Activated CD8-positive, alpha-beta T cell treated with anti-CD3 and anti-CD28 coated beads for 36 hours (primary cell): ENCODE measurements around the gene DPY19L2. TPM values are rescaled to one million over a fixed set of nuclear protein-coding genes. Genes with fewer than 3 reads are reported as not detected.
"Not testable (repeated sequence)": the region's sequence is repeated elsewhere in the genome, so short reads cannot be mapped to it uniquely, and the experiment has no call there.

ENCODE experiments used
- ATAC-seq: fragments of 200-7000 bp; cut with Tn5 transposase; one replicate; pipeline ENCODE4 v1.10.0; 2021; ENCODE audit warnings: mild to moderate bottlenecking, moderate library complexity
- CTCF ChIA-PET: fragments of 350-600 bp; sonication (Branson Sonifier 250); formaldehyde crosslinking; loops from one replicate; lab custom pipeline; 2021; ENCODE audit warnings: antibody characterized with exemption; lab: Charles Lee
- POLR2A ChIA-PET: fragments of 350-600 bp; sonication (Branson Sonifier 250); formaldehyde crosslinking; loops from one replicate; lab custom pipeline; 2021; ENCODE audit warnings: antibody characterized with exemption; lab: Charles Lee
- DNase-seq: peaks from one replicate; pipeline ENCODE4 v3.0.0-alpha.2; 2020
- H3K27ac Mint-ChIP-seq: one replicate; pipeline ENCODE4 v1.8.0; 2021; ENCODE audit warnings: mild to moderate bottlenecking, mixed read lengths
- H3K27me3 Mint-ChIP-seq: one replicate; pipeline ENCODE4 v1.8.0; 2021; ENCODE audit warnings: mixed read lengths
- H3K36me3 Mint-ChIP-seq: one replicate; pipeline ENCODE4 v1.8.0; 2021; ENCODE audit warnings: low read depth, mixed read lengths
- H3K4me1 Mint-ChIP-seq: one replicate; pipeline ENCODE4 v1.8.0; 2021; ENCODE audit warnings: low read depth, mixed read lengths
- H3K4me3 Mint-ChIP-seq: one replicate; pipeline ENCODE4 v1.8.0; 2021; ENCODE audit warnings: mild to moderate bottlenecking, moderate library complexity, mixed read lengths
- H3K9me3 Mint-ChIP-seq: one replicate; pipeline ENCODE4 v1.8.0; 2021; ENCODE audit warnings: mixed read lengths
- intact Hi-C: fragments of 100-400 bp; cut with micrococcal nuclease; formaldehyde crosslinking; loops from one replicate; pipeline ENCODE4 v1.10.0; 2022
- total RNA-seq, 2 experiments: library from RNA; stranded (reverse); gene quantifications; one replicate each; pipeline ENCODE4 v1.2.3, GENCODE V29; 2021
- TF ChIP-seq, protein P1 (sequence below): fragments of 200-600 bp; IDR thresholded peaks from one replicate; pipeline ENCODE4 v1.8.0; 2022; ENCODE audit warnings: antibody characterized with exemption, mild to moderate bottlenecking

Gene DPY19L2
- total RNA-seq: 1 to 10 TPM; 6.1 to 6.4 TPM

DNA sequence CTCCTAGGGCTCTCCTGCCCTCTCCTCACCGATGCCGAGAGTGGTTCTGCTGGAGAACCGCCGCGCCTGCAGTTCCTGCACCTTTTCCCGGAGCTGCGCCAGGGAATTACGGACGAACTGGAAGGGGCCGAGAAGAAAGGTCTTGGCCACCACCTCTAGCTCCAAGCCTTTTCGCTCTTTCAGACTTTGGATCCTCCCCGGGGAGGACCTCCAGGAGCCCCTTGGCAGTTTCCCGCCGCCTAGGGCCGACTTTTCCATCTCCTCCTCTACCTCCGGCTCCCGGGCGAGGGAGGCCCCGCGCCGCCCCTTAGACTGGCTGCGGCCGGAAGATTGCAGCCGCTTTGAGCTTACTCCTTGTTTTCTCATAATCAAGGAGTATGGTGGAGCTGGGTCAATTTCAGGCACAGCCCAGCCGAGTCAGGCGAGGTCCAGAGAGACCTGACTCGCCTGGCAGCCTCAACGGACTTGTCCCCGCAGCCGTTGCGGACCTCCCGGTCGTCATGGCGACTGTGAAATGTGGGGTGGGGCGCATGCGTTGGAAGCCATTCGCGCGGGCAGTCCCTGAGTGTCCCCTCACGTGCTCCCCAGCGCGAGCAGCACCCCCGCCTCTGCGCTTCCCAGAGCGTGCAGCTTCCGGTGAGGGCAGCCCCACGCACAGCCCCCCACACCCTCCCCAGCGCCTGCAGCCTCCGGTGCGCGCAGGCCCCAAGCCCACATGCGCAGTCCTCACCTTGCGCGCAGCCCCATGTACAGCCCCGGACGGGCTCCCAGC is at the start of gene DPY19L2:
DPY19L2 (minus strand) TSS at position 466 of the 772 bp plus-strand sequence; CDS start at position 366, 100 bp downstream.
- ATAC-seq (peak; percentile 94), DNase-seq (peak; percentile 87)
- ChIA-PET CTCF (interaction anchor here (1.4 to 1.5 kb wide), 2 partner anchors 133 to 516 kb away, joined by 3 to 4 read pairs; no protein-coding TSS in a partner anchor), POLR2A (interaction anchor here (1.0 kb wide), 1 partner anchor 97 kb away, joined by 3 read pairs; no protein-coding TSS in a partner anchor)
- Mint-ChIP-seq H3K4me1 (peaks cover 32% of the 10 kb centered on the region), H3K4me3 (peak within 1 kb of the TSS; percentile 85), H3K27ac (peak within 1 kb of the TSS; percentile 85), H3K9me3 (no peaks in the 10 kb centered on the region), H3K27me3 (no peaks in the 10 kb centered on the region), H3K36me3 (peaks cover 2% of the 10 kb centered on the region)
- TF ChIP-seq, protein P1, sequence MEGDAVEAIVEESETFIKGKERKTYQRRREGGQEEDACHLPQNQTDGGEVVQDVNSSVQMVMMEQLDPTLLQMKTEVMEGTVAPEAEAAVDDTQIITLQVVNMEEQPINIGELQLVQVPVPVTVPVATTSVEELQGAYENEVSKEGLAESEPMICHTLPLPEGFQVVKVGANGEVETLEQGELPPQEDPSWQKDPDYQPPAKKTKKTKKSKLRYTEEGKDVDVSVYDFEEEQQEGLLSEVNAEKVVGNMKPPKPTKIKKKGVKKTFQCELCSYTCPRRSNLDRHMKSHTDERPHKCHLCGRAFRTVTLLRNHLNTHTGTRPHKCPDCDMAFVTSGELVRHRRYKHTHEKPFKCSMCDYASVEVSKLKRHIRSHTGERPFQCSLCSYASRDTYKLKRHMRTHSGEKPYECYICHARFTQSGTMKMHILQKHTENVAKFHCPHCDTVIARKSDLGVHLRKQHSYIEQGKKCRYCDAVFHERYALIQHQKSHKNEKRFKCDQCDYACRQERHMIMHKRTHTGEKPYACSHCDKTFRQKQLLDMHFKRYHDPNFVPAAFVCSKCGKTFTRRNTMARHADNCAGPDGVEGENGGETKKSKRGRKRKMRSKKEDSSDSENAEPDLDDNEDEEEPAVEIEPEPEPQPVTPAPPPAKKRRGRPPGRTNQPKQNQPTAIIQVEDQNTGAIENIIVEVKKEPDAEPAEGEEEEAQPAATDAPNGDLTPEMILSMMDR: no peak
- intact Hi-C loops: loop anchor here (10.0 kb wide), 1 partner anchor 587 kb away; no protein-coding TSS in a partner anchor

DNA sequence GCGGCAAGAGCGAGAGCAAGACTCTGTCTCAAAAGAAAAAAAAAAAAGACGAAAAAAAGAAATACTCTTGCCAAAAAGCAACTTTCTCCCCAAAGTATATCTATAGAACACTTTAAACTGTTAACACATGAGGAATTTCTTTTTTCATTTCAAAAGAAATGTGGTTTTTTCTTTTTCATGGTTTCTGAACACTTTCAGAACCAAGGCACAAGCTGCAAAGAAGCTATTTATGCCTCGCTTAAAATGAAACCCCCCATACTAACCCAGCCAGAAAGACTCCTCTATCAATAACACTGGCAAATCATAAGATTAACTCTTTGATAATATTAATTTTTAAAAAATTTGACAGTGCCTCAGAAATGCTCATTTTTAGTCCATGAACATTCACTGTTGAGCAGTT is 48.6 kb upstream of the DPY19L2 start:
- H3K36me3 Mint-ChIP-seq, POLR2A ChIA-PET, H3K27ac Mint-ChIP-seq, CTCF ChIA-PET, H3K27me3 Mint-ChIP-seq, H3K9me3 Mint-ChIP-seq, ATAC-seq, H3K4me3 Mint-ChIP-seq, DNase-seq, intact Hi-C loops: not testable (repeated sequence)
- H3K4me1 Mint-ChIP-seq: peaks cover 32% of the 10 kb centered on the region

DNA sequence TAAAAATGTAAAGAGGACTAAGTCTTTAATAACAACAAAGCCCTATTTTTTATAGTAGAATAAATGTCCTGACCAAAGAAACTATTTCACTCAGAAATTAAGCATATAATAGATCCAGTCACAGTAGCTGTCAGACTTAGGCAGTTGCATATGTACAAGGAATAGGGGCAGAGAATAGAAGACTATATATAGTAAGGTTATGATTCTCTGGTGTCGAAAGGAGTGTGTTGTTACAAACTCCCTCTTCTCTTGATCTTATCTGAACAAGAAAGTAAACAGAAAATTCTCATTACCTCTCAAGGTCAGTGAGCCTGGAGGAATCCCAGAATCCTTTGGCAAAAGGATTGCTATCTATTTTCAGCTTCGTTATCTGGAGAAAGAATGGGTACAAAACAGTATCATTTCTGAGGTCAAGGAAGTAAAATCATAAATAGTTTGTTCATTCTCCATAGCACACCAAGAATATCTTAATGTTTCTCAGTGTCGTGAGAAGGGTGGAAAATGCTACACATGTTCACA is 46.9 kb upstream of the DPY19L2 start:
- H3K27me3 Mint-ChIP-seq, POLR2A ChIA-PET, H3K4me3 Mint-ChIP-seq, H3K9me3 Mint-ChIP-seq, ATAC-seq, DNase-seq, H3K27ac Mint-ChIP-seq, H3K36me3 Mint-ChIP-seq, intact Hi-C loops, CTCF ChIA-PET: not testable (repeated sequence)
- peaks cover 35% of the 10 kb centered on the region for H3K4me1 Mint-ChIP-seq

DNA sequence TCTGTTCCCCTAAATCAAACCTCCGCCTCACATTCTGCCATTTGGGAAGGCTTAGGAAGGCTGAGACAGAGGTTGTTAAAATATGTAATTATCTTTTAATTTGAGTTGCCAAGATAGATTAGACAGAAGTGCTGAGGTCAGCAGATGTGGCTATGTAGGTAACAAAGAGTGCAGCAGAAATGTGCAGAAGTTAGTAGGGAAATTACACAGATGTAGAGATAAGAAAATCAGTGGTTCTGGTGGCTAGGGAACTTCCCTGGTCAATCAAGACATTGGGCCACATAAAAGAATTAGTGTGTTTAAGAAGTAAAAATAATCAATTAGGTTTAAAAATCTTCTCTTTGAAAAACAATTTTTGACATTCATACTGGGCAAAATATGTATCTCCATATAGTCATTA is 46.1 kb upstream of the DPY19L2 start:
- H3K27me3 Mint-ChIP-seq, H3K9me3 Mint-ChIP-seq, DNase-seq, H3K36me3 Mint-ChIP-seq, ATAC-seq, intact Hi-C loops, POLR2A ChIA-PET, CTCF ChIA-PET, H3K4me3 Mint-ChIP-seq: not testable (repeated sequence)
- Mint-ChIP-seq H3K27ac (peak overlapping the region; percentile 35), H3K4me1 (peaks cover 35% of the 10 kb centered on the region)

DNA sequence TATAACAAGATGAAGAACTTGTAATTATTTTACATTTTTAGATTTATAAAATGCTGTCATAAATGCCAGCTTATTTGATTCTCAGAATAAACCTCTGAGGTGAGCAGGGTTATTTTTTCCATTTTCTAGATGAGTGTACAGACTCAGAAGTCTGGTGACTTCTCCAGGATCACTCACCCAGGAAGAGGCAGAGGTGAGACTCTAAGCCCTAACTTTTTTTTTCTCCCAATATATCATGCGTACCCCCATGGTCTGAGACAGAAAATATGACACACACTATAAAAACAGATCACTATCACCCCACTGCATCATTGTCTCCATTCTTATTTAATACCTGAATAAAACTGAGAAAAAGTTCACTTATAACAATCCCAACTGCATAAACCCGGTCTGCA is 45.4 kb upstream of the DPY19L2 start:
- H3K9me3 Mint-ChIP-seq, H3K4me3 Mint-ChIP-seq, H3K36me3 Mint-ChIP-seq, intact Hi-C loops, POLR2A ChIA-PET, CTCF ChIA-PET, H3K27me3 Mint-ChIP-seq: not testable (repeated sequence)
- peak overlapping the region; percentile 35 for H3K27ac Mint-ChIP-seq
- ATAC-seq (peak; percentile 86), DNase-seq (peak; percentile 35)
- H3K4me1 Mint-ChIP-seq: peaks cover 35% of the 10 kb centered on the region

DNA sequence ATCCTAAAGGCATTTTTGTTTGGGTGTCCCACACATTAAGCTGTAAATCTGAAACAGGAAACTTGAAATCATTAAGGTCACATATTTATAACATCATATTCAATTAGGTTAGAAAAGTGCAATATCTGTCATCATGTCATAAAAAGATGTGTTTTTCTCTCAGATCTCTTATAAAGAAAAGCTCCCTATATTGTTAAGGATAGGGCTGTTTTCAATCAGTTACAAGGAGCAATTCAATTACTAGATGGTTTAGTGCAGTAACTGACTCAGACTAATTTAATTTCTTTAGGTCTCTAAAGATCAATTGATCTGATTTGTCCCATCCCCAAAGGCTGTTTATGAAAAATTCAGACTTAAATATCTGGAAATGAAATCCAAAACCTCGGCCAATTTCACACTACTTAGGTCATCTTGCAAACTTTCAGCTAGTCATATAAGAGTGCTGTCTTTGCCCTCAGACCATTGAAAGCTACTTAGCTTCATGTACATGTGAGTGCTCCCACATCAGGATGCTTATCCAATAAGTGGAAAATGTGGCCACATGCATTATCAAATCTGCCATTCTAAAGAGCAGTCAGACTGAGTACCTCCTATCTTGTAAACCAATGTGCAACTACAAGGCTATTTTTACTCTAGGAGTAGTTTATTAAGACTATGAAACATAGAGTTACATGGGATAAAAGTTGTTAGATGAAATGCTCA is 44.8 kb upstream of the DPY19L2 start:
- DNase-seq, CTCF ChIA-PET, H3K27ac Mint-ChIP-seq, H3K9me3 Mint-ChIP-seq, intact Hi-C loops, POLR2A ChIA-PET, H3K36me3 Mint-ChIP-seq, H3K4me3 Mint-ChIP-seq, H3K27me3 Mint-ChIP-seq: not testable (repeated sequence)
- peak; percentile 59 for ATAC-seq
- H3K4me1 Mint-ChIP-seq: peaks cover 35% of the 10 kb centered on the region

DNA sequence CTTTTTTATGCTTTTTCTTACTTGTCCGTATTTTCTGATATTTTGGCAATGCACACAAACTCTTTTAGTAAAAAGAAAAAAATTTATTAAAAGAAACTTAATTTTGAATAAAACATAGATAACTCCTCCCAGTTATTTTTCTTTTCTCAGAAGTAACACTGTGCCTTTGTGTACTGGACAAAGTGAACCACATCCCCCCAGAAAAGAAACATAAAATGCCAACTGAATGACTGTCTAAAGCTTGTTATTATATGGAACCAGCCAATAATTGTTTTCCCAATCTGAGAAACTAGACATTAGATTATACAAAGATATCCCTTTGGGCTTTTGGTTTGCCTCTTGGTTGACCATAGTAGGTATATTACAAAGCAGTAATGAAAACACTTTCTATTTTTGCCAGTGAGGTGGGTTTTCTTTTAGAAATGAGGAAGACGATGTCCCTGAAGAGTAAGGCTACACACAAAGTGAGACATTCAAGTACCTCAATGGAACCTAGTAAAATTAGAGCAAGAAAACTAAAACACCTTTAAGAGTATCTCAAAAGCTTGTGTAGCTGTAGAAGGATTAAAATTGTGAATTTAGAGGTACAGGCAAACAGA is 44.2 kb upstream of the DPY19L2 start:
- H3K27me3 Mint-ChIP-seq, H3K9me3 Mint-ChIP-seq, POLR2A ChIA-PET, H3K36me3 Mint-ChIP-seq, intact Hi-C loops, ATAC-seq, CTCF ChIA-PET, H3K4me3 Mint-ChIP-seq, DNase-seq, H3K27ac Mint-ChIP-seq: not testable (repeated sequence)
- H3K4me1 Mint-ChIP-seq: peaks cover 35% of the 10 kb centered on the region

DNA sequence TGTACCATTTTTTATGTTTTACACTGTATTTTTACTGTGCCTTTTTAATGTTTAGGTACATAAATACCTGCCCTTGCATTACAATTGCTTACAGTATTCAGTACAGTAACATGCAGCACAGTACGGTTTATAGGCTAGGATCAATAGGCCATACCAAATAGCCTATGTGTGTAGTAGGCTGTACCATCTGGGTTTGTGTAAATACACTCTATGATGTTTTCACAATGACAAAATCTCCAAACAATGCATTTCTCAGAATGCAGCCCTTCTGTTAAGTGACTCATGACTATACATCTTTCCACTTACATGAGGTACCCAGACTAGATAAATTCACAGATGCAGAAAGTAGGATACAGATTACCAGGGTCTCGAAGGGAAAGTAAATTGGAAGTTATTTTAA is 43.0 kb upstream of the DPY19L2 start:
- H3K36me3 Mint-ChIP-seq, H3K27ac Mint-ChIP-seq, CTCF ChIA-PET, H3K27me3 Mint-ChIP-seq, H3K4me3 Mint-ChIP-seq, ATAC-seq, POLR2A ChIA-PET, H3K9me3 Mint-ChIP-seq, DNase-seq, intact Hi-C loops: not testable (repeated sequence)
- H3K4me1 Mint-ChIP-seq: peaks cover 32% of the 10 kb centered on the region
